Neutrophil (primary cell): Measurements from ENCODE around the gene PTPRD.

Experiments used
- H3K27ac ChIP-seq: fragments of 200-600 bp; sonication (generic); 2 replicates; pipeline ENCODE4 v1.5.1; 2016; ENCODE audit warnings: mild to moderate bottlenecking, moderate library complexity
- H3K27me3 ChIP-seq: fragments of 200-600 bp; sonication (generic); 2 replicates; pipeline ENCODE4 v1.6.0; 2016; ENCODE audit warnings: mild to moderate bottlenecking
- H3K36me3 ChIP-seq: fragments of 200-600 bp; sonication (generic); 2 replicates; pipeline ENCODE4 v1.5.1; 2017
- H3K4me1 ChIP-seq, 2 experiments: fragments of 200-600 bp in 1 of 2; sonication (generic) in 1 of 2; 1 replicate in 1 of 2; 2 replicates in 1 of 2; pipeline versions ENCODE4 v1.5.1 to v1.6.1; 2013 to 2016; ENCODE audit warnings: low read depth in 1 of 2, low read length in 1 of 2, mild to moderate bottlenecking in 1 of 2, moderate library complexity in 1 of 2; ENCODE audit not compliant: control insufficient read depth in 1 of 2, insufficient read depth in 1 of 2
- H3K4me3 ChIP-seq, 2 experiments: fragments of 200-600 bp in 1 of 2; sonication (generic) in 1 of 2; 1 replicate in 1 of 2; 2 replicates in 1 of 2; pipeline ENCODE4 v1.5.1; 2013 to 2016; ENCODE audit warnings: low read depth in 1 of 2, low read length in 1 of 2, mild to moderate bottlenecking in 1 of 2, moderate library complexity in 1 of 2
- H3K9me3 ChIP-seq: fragments of 200-600 bp; sonication (generic); 2 replicates; pipeline ENCODE4 v1.5.1; 2016
- CTCF ChIP-seq: fragments of 200-600 bp; sonication (generic); IDR thresholded peaks from 2 replicates; pipeline ENCODE4 v1.5.1; 2016; ENCODE audit warnings: antibody characterized with exemption

Gene PTPRD

GRCh38 chr9:10007356-10007755 is 605.4 kb downstream of the PTPRD start:
- Histone ChIP-seq H3K27me3 (no peaks in the 10 kb centered on the region), H3K9me3 (no peaks in the 10 kb centered on the region), H3K4me3 (no peak overlapping the region), H3K36me3 (no peaks in the 10 kb centered on the region), H3K4me1 (no peaks in the 10 kb centered on the region), H3K27ac (no peak overlapping the region)
- no peak for TF ChIP-seq CTCF

GRCh38 chr9:10005206-10005605 is 607.6 kb downstream of the PTPRD start:
- Histone ChIP-seq H3K27ac (no peak overlapping the region), H3K4me1 (no peaks in the 10 kb centered on the region), H3K36me3 (no peaks in the 10 kb centered on the region), H3K27me3 (no peaks in the 10 kb centered on the region), H3K4me3 (no peak overlapping the region), H3K9me3 (no peaks in the 10 kb centered on the region)
- TF ChIP-seq CTCF, result no peak

GRCh38 chr9:10003047-10003446 is 609.8 kb downstream of the PTPRD start:
- no peak for TF ChIP-seq CTCF
- no peaks in the 10 kb centered on the region for H3K27me3 ChIP-seq

GRCh38 chr9:10000669-10001068 is 612.1 kb downstream of the PTPRD start:
- Histone ChIP-seq H3K9me3 (no peaks in the 10 kb centered on the region), H3K4me1 (peaks cover 14 to 26% of the 10 kb centered on the region in 2 experiments), H3K36me3 (no peaks in the 10 kb centered on the region), H3K27ac (no peak overlapping the region), H3K4me3 (no peak overlapping the region), H3K27me3 (no peaks in the 10 kb centered on the region)
- no peak for TF ChIP-seq CTCF

More at GRCh38 chr9:10003047-10003446, 609.8 kb downstream of the PTPRD start:
- Histone ChIP-seq H3K9me3 (no peaks in the 10 kb centered on the region), H3K27ac (no peak overlapping the region), H3K4me3 (no peak overlapping the region), H3K4me1 (peaks cover 14 to 20% of the 10 kb centered on the region in 2 experiments), H3K36me3 (no peaks in the 10 kb centered on the region)

- Histone ChIP-seq H3K9me3 (no peaks in the 10 kb centered on the region), H3K4me1 (peaks cover 14 to 26% of the 10 kb centered on the region in 2 experiments), H3K4me3 (peak overlapping the region in 1 of 2 experiments; percentile 13), H3K27ac (no peak overlapping the region), H3K27me3 (no peaks in the 10 kb centered on the region), H3K36me3 (no peaks in the 10 kb centered on the region)
- TF ChIP-seq CTCF, result no peak
Observed at GRCh38 chr9:9998491-9999287, 614.1 kb downstream of the PTPRD start.
